HepG2 (cell line): Measurements from ENCODE around the gene JPT2. TPM values are rescaled to one million over a fixed set of nuclear protein-coding genes. Genes with fewer than 3 reads are reported as not detected.

Experiments
- AGO2 ChIP-seq: fragments of 200-400 bp; formaldehyde crosslinking; optimal IDR thresholded peaks from 2 replicates; pipeline ENCODE3; 2017; ENCODE audit warnings: mild to moderate bottlenecking, low read depth, low read length, moderate library complexity
- ATAD3A ChIP-seq: sonication (generic); formaldehyde crosslinking; IDR thresholded peaks from 2 replicates; pipeline ENCODE4 v1.4.0; 2020; ENCODE audit warnings: missing genetic modification reagents
- CEBPG ChIP-seq: IDR thresholded peaks from 2 replicates; pipeline ENCODE4 v1.6.1; 2016
- DMAP1 ChIP-seq: IDR thresholded peaks from 2 replicates; pipeline ENCODE4 v1.6.1; 2016
- EEA1 ChIP-seq: sonication (generic); formaldehyde crosslinking; IDR thresholded peaks from 2 replicates; pipeline ENCODE4 v1.5.1; 2020; ENCODE audit warnings: mild to moderate bottlenecking, missing genetic modification reagents, borderline replicate concordance
- ESRRA ChIP-seq: sonication (generic); formaldehyde crosslinking; IDR thresholded peaks from 2 replicates; pipeline ENCODE4 v1.5.1; 2020; ENCODE audit warnings: mild to moderate bottlenecking, low read depth, missing genetic modification reagents
- HDAC2 ChIP-seq: sonication (generic); formaldehyde crosslinking; IDR thresholded peaks from 2 replicates; pipeline ENCODE4 v1.4.0; 2020; ENCODE audit warnings: missing genetic modification reagents
- NFRKB ChIP-seq: fragments of 450-650 bp; IDR thresholded peaks from 2 replicates; pipeline ENCODE4 v1.6.1; 2017
- RARA ChIP-seq: IDR thresholded peaks from 2 replicates; pipeline ENCODE4 v1.6.1; 2016; ENCODE audit warnings: missing genetic modification reagents, missing compliant biosample characterization
- RCOR2 ChIP-seq: IDR thresholded peaks from 2 replicates; pipeline ENCODE4 v1.6.1; 2016; ENCODE audit warnings: missing biosample characterization, missing genetic modification reagents
- TBL1XR1 ChIP-seq: fragments of 150-350 bp; IDR thresholded peaks from 2 replicates; pipeline ENCODE4 v1.6.1; 2014; ENCODE audit warnings: borderline replicate concordance, low read length; ENCODE audit not compliant: partially characterized antibody
- ZFYVE20 ChIP-seq: sonication (generic); formaldehyde crosslinking; IDR thresholded peaks from 2 replicates; pipeline ENCODE4 v1.8.0; 2023; ENCODE audit warnings: low read depth, mild to moderate bottlenecking, moderate library complexity, missing genetic modification reagents, borderline replicate concordance
- ZNF136 ChIP-seq: sonication (generic); formaldehyde crosslinking; IDR thresholded peaks from 2 replicates; pipeline ENCODE4 v1.8.1; 2022; ENCODE audit warnings: low read depth, mild to moderate bottlenecking, moderate library complexity, missing genetic modification reagents
- ZNF335 ChIP-seq: sonication (generic); formaldehyde crosslinking; IDR thresholded peaks from 2 replicates; pipeline ENCODE4 v1.4.0; 2020; ENCODE audit warnings: missing genetic modification reagents
- ZNF367 ChIP-seq: sonication (generic); formaldehyde crosslinking; IDR thresholded peaks from 2 replicates; pipeline ENCODE4 v1.4.0; 2020; ENCODE audit warnings: missing genetic modification reagents, borderline replicate concordance
- ZNF674 ChIP-seq: sonication (generic); formaldehyde crosslinking; IDR thresholded peaks from 2 replicates; pipeline ENCODE4 v1.5.0; 2020; ENCODE audit warnings: low read depth, mild to moderate bottlenecking, missing genetic modification reagents
- ZNF782 ChIP-seq: sonication (generic); formaldehyde crosslinking; IDR thresholded peaks from 2 replicates; pipeline ENCODE4 v1.4.0; 2020; ENCODE audit warnings: missing genetic modification reagents, mild to moderate bottlenecking, borderline replicate concordance
- polyA plus RNA-seq, 8 experiments: library from polyadenylated mRNA; depleted of rRNA in 3 of 8; stranded (reverse) in 7 of 8; unstranded in 1 of 8; fragments of >200 nt; fragmentation: Illumina TruSeq in 4 of 8; extraction: Trizol in 4 of 8; gene quantifications; 2 replicates each; pipeline versions ENCODE4 v1.2.1 to v1.2.3, GENCODE V29; 2011 to 2016; ENCODE audit warnings: low read depth in 4 of 8, missing spikeins in 1 of 8, mixed read lengths in 1 of 8; ENCODE audit not compliant: insufficient read depth in 1 of 8
- total RNA-seq, 5 experiments: library from RNA; depleted of rRNA; stranded (reverse); fragments of >200 nt; fragmentation: Illumina TruSeq; extraction: Trizol; gene quantifications; 2 replicates each; pipeline ENCODE4 v1.2.3, GENCODE V29; 2016; ENCODE audit warnings: low read depth in 1 of 5
- TF ChIP-seq, protein P1 (sequence below): sonication (generic); formaldehyde crosslinking; IDR thresholded peaks from 2 replicates; pipeline ENCODE4 v1.8.1; 2023; ENCODE audit warnings: mild to moderate bottlenecking, moderate library complexity, missing genetic modification reagents
- TF ChIP-seq, protein P2 (sequence below): sonication (generic); formaldehyde crosslinking; IDR thresholded peaks from 2 replicates; pipeline ENCODE4 v1.8.1; 2023; ENCODE audit warnings: missing genetic modification reagents, inconsistent platforms, borderline replicate concordance
- TF ChIP-seq, protein P3 (sequence below): IDR thresholded peaks from 2 replicates; pipeline ENCODE4 v1.6.1; 2016; ENCODE audit warnings: missing compliant biosample characterization, missing genetic modification reagents, borderline replicate concordance
- TF ChIP-seq, protein P4 (sequence below): sonication (generic); formaldehyde crosslinking; IDR thresholded peaks from 2 replicates; pipeline ENCODE4 v1.9.0; 2022; ENCODE audit warnings: missing genetic modification reagents, mild to moderate bottlenecking, borderline replicate concordance
- TF ChIP-seq, protein P5 (sequence below): sonication (generic); formaldehyde crosslinking; IDR thresholded peaks from 2 replicates; pipeline ENCODE4 v1.5.0; 2020; ENCODE audit warnings: mild to moderate bottlenecking, low read depth, missing genetic modification reagents, borderline replicate concordance
- TF ChIP-seq, protein P6 (sequence below): sonication (generic); formaldehyde crosslinking; IDR thresholded peaks from 2 replicates; pipeline ENCODE4 v1.4.0; 2020; ENCODE audit warnings: mild to moderate bottlenecking, missing genetic modification reagents

Gene JPT2
- total and polyA plus RNA-seq, 2 of the 13 experiments (the other 11 are each of a cell fraction or from before 2014, with no cell fraction given) = 53.5 to 89.4 TPM

DNA sequence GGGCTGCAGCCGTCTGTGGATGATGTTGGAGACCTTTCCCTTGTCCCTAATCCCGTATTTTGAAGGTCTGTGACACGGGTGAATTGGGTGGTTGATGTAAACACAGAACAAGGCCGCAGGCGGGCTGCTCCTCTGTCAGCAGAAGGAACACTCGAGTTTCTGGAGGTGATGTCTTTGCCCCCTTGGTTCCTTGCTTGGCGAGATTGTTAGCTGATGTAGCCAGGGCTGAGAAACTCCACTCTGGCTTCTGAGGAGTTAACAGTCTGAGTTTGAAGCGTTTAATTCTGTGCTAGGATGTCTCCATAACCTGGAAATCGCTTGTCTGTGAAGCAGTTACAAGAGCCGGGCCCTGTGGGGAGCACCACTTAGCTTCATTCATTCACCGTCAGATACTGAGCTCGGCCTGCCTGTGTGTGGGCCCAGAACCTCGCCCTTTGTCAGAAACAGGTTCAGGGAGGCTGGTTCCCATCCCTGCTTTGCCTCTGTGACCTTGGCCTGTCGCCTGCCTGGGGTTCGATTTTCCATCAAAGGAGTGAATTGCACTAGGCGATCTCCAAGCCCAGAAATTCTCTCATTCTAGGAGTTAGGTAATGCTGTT is 29.2 kb downstream of the JPT2 start (continued):
- TF ChIP-seq, protein P1, sequence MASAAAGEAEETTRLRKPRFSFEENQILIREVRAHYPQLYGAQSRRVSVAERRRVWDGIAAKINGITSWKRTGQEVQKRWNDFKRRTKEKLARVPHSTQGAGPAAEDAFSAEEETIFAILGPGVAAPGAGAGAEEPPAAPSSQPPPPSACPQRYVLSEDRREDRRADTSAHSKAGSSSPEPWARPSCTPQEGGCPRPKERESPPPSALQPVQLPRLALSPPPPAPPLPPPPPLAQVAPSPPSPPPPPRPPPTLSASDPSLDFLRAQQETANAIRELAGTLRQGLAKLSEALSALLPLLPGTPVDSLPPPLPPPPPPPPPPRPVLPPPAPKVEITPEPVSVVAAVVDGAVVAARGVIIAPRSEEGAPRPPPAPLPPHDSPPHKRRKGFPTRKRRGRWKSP (CRISPR knock-in tag) = no peak
- no peak for TF ChIP-seq ZNF674 (CRISPR knock-in tag)
- no peak for TF ChIP-seq AGO2
- no peak for TF ChIP-seq RCOR2 (CRISPR knock-in tag)
- TF ChIP-seq NFRKB = no peak
- TF ChIP-seq, protein P2, sequence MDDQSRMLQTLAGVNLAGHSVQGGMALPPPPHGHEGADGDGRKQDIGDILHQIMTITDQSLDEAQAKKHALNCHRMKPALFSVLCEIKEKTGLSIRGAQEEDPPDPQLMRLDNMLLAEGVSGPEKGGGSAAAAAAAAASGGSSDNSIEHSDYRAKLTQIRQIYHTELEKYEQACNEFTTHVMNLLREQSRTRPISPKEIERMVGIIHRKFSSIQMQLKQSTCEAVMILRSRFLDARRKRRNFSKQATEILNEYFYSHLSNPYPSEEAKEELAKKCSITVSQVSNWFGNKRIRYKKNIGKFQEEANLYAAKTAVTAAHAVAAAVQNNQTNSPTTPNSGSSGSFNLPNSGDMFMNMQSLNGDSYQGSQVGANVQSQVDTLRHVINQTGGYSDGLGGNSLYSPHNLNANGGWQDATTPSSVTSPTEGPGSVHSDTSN (CRISPR knock-in tag) = no peak
- peak; percentile 56 for TF ChIP-seq RARA (CRISPR knock-in tag)
- TF ChIP-seq ESRRA (CRISPR knock-in tag) = no peak
- 0 out of 2 replicates have a peak, but pooled peaks have one; percentile 26 for TF ChIP-seq CEBPG (CRISPR knock-in tag)
- TF ChIP-seq, protein P3, sequence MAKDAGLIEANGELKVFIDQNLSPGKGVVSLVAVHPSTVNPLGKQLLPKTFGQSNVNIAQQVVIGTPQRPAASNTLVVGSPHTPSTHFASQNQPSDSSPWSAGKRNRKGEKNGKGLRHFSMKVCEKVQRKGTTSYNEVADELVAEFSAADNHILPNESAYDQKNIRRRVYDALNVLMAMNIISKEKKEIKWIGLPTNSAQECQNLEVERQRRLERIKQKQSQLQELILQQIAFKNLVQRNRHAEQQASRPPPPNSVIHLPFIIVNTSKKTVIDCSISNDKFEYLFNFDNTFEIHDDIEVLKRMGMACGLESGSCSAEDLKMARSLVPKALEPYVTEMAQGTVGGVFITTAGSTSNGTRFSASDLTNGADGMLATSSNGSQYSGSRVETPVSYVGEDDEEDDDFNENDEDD = no peak
- TF ChIP-seq ZNF136 (CRISPR knock-in tag) = no peak
- TF ChIP-seq, protein P4, sequence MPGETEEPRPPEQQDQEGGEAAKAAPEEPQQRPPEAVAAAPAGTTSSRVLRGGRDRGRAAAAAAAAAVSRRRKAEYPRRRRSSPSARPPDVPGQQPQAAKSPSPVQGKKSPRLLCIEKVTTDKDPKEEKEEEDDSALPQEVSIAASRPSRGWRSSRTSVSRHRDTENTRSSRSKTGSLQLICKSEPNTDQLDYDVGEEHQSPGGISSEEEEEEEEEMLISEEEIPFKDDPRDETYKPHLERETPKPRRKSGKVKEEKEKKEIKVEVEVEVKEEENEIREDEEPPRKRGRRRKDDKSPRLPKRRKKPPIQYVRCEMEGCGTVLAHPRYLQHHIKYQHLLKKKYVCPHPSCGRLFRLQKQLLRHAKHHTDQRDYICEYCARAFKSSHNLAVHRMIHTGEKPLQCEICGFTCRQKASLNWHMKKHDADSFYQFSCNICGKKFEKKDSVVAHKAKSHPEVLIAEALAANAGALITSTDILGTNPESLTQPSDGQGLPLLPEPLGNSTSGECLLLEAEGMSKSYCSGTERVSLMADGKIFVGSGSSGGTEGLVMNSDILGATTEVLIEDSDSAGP = no peak
- TF ChIP-seq ATAD3A = no peak
- TF ChIP-seq ZNF367 (CRISPR knock-in tag) = no peak
- no peak for TF ChIP-seq TBL1XR1
- TF ChIP-seq, protein P5, sequence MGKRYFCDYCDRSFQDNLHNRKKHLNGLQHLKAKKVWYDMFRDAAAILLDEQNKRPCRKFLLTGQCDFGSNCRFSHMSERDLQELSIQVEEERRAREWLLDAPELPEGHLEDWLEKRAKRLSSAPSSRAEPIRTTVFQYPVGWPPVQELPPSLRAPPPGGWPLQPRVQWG (CRISPR knock-in tag) = no peak
- TF ChIP-seq ZNF335 (CRISPR knock-in tag) = no peak
- 0 out of 2 replicates have a peak, but pooled peaks have one; percentile 54 for TF ChIP-seq HDAC2 (CRISPR knock-in tag)
- TF ChIP-seq ZNF782 = no peak
- TF ChIP-seq, protein P6, sequence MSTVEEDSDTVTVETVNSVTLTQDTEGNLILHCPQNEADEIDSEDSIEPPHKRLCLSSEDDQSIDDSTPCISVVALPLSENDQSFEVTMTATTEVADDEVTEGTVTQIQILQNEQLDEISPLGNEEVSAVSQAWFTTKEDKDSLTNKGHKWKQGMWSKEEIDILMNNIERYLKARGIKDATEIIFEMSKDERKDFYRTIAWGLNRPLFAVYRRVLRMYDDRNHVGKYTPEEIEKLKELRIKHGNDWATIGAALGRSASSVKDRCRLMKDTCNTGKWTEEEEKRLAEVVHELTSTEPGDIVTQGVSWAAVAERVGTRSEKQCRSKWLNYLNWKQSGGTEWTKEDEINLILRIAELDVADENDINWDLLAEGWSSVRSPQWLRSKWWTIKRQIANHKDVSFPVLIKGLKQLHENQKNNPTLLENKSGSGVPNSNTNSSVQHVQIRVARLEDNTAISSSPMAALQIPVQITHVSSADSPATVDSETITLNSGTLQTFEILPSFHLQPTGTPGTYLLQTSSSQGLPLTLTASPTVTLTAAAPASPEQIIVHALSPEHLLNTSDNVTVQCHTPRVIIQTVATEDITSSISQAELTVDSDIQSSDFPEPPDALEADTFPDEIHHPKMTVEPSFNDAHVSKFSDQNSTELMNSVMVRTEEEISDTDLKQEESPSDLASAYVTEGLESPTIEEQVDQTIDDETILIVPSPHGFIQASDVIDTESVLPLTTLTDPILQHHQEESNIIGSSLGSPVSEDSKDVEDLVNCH (CRISPR knock-in tag) = no peak
- TF ChIP-seq EEA1 = no peak
- TF ChIP-seq DMAP1 (CRISPR knock-in tag) = 0 out of 2 replicates have a peak, but pooled peaks have one; percentile 12
- no peak for TF ChIP-seq ZFYVE20 (CRISPR knock-in tag)
